ENCODE results near the gene BCO1. TPM values are rescaled to one million over a fixed set of nuclear protein-coding genes. Genes with fewer than 3 reads are reported as not detected.

Gene BCO1
- total and polyA plus RNA-seq, 12 donors, result 0.20 to 0.42 TPM; not detected in 10

DNA sequence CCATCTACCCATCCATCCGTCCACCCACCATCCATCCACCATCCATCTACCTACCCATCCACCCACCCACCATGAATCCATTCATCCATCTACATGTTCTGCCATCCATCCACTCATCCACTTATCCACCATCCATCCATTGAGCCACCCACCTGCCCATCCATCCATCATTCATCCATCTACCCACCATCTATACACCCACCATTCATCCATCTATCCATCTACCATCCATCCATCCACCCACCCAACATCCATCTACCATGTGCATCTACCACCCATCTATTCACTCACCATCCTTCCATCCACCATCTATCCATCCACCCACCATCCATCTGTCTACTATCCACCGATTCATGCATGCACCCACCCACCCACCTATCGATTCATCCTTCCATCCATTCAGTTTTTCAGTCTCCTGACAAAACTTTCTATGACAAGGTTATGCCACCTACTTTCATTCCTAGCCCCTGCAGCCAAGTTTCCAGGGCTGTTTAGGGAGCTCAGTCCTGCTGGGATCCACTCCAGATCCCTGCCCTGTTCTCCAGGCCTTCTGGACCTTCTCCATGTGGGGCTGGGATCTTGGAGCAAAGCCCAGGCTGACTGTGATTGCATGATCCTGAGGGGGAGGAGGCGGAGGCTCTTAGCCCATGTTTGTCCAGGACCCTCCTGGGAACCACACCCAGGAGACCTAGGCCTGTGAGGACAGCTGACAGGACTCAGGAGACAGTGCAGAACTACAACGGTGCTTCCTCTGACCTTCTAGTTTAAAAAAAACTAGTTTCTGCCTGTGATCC is 27.4 kb downstream of the BCO1 start:
- H3K27me3 ChIP-seq, result no peaks in the 10 kb centered on the region
- ATAC-seq (peak; percentile 91 to 98 (median 96)), DNase-seq (peak; percentile 84 to 89)
- no peak overlapping the region for H3K4me3 ChIP-seq
- TF ChIP-seq, protein P1, sequence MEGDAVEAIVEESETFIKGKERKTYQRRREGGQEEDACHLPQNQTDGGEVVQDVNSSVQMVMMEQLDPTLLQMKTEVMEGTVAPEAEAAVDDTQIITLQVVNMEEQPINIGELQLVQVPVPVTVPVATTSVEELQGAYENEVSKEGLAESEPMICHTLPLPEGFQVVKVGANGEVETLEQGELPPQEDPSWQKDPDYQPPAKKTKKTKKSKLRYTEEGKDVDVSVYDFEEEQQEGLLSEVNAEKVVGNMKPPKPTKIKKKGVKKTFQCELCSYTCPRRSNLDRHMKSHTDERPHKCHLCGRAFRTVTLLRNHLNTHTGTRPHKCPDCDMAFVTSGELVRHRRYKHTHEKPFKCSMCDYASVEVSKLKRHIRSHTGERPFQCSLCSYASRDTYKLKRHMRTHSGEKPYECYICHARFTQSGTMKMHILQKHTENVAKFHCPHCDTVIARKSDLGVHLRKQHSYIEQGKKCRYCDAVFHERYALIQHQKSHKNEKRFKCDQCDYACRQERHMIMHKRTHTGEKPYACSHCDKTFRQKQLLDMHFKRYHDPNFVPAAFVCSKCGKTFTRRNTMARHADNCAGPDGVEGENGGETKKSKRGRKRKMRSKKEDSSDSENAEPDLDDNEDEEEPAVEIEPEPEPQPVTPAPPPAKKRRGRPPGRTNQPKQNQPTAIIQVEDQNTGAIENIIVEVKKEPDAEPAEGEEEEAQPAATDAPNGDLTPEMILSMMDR (IDR thresholded peaks at IDR 0.05), result no peak
- peaks cover 5 to 29% (median 12%) of the 10 kb centered on the region in 9 donors for H3K4me1 ChIP-seq
- 50 to 56% methylated on average over 5 of the region's 5 CpGs for WGBS, 2 donors
- no peaks in the 10 kb centered on the region for H3K36me3 ChIP-seq
- no peaks in the 10 kb centered on the region for H3K9me3 ChIP-seq
- peak overlapping the region in 6 of 10 donors; percentile 27 to 58 (median 48) for H3K27ac ChIP-seq
- intact Hi-C loops (cut with DNase I), result loop anchor here in 1 of 10 donors (5.0 kb wide), 1 partner anchor 46 kb away; the partner anchor contains the start of gene GAN

DNA sequence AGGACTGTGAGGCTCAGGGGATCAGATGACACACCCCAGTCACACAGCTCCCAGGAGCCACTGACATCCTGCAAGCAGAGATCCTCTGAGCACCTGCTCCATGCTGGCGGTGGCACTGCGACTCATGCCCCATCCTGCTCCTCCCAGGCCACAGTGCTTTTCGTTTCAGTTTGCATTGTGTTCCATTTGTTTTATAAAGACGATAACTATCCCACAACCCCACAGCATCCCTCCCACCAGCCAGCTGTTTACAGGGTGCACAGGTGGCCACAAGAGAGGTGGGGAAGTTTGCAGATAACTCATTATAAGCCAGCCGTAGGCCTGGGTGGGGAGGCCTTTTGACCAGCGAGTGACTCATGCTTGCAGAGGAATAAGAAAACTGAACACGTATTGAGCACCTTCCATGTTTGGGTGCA is 28.2 kb downstream of the BCO1 start:
- intact Hi-C loops (cut with DNase I), result loop anchor here in 1 of 10 donors (5.0 kb wide), 1 partner anchor 46 kb away; the partner anchor contains the start of gene GAN
- Histone ChIP-seq H3K9me3 (no peaks in the 10 kb centered on the region), H3K27me3 (no peaks in the 10 kb centered on the region), H3K36me3 (no peaks in the 10 kb centered on the region), H3K4me3 (no peak overlapping the region), H3K4me1 (peaks cover 5 to 29% (median 12%) of the 10 kb centered on the region in 9 donors), H3K27ac (peak overlapping the region in 6 of 10 donors; percentile 27 to 58 (median 48))
- 69 to 73% methylated on average over 7 of the region's 7 CpGs for WGBS, 2 donors
- ATAC-seq (peak in 3 of 8 donors; percentile 17 to 58 (median 34)), DNase-seq (no peak)
- TF ChIP-seq, protein P1 (IDR thresholded peaks at IDR 0.05), result no peak

DNA sequence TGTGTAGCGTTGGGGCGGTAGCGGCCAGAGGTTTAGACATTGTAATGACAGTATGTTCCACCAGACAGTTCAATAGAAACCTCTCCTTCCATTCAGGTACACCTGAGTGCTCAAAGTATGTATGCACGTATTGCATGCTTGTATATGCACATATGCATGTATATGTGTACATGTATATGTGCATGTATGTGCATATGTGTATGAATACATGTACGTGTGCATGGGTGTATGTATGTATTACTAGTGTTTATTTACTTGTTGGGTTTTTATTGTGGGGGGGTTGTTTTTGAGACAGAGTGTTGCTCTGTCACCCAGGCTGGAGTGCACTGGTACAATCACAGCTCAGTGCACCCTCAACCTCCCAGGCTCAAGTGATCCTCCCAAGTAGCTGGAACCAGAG is 30.0 kb downstream of the BCO1 start:
- Histone ChIP-seq H3K4me1 (peaks cover 5 to 27% (median 12%) of the 10 kb centered on the region in 9 donors), H3K4me3 (no peak overlapping the region), H3K36me3 (no peaks in the 10 kb centered on the region), H3K9me3 (no peaks in the 10 kb centered on the region), H3K27ac (no peak overlapping the region), H3K27me3 (no peaks in the 10 kb centered on the region)
- DNase-seq, result no peak
- 94 to 95% methylated on average over 5 of the region's 5 CpGs for WGBS, 2 donors
- TF ChIP-seq, protein P1 (IDR thresholded peaks at IDR 0.05), result no peak
- intact Hi-C loops (cut with DNase I), result loop anchor here in 1 of 10 donors (5.0 kb wide), 1 partner anchor 44 kb away; the partner anchor contains the start of gene GAN
- no peak for ATAC-seq

DNA sequence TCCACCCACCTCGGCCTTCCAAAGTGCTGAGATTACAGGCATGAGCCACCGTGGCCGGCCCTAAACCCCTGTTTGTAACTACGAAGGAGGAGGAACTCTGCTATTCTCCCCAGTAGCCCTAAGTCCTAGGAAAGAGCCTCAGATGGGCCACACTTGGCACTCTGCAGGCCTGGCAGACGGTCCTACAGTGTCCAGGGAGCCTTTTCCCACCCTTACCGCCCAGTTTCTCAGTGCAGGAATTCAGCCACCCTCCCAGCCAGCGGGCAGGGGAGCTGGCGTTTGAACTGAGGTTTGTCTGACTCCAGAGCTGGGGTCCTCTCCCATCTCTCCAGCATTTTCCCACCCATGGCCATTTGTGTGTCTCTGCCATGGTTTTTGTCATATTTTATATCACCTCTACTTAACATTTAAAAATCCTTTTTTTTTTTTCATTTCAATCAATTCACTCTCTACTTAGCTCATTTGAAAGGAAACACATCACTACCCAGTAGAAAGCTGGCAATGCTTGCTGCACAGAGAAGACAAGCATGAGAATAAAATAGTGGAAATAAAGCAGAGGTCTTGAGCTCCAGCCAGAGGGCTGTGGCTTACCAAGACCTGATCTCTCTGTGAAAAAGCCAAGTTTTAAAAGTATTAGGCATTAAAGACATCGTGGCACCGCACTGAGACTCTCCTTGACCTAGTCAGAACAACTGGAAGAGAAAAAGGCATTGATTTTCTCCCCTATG is 34.9 kb downstream of the BCO1 start:
- no peaks in the 10 kb centered on the region for H3K9me3 ChIP-seq
- intact Hi-C loops (cut with DNase I), result no loop called here
- H3K4me1 ChIP-seq, result no peaks in the 10 kb centered on the region
- H3K36me3 ChIP-seq, result no peaks in the 10 kb centered on the region
- no peak overlapping the region for H3K27ac ChIP-seq
- 74 to 77% methylated on average over 10 of the region's 10 CpGs for WGBS, 2 donors
- no peak overlapping the region for H3K4me3 ChIP-seq
- TF ChIP-seq, protein P1 (IDR thresholded peaks at IDR 0.05), result no peak
- DNase-seq, result no peak
- H3K27me3 ChIP-seq, result no peaks in the 10 kb centered on the region
- ATAC-seq, result no peak
